Peyer's patch (tissue), 4 donors: ENCODE data around the gene ATG9A.

Experiments used
- POLR2A ChIP-seq, 2 donors: fragments of 450-650 bp; IDR thresholded peaks; one replicate each; pipeline ENCODE4 v1.5.1; 2017; ENCODE audit warnings: antibody characterized with exemption in 2 of 2, mild to moderate bottlenecking in 2 of 2, moderate library complexity in 2 of 2
- TF ChIP-seq, protein P1 (sequence below), 6 experiments: fragments of 450-650 bp in 4 of 6; fragments of 200-600 bp in 2 of 6; sonication (generic) in 1 of 6; IDR thresholded peaks; one replicate each; pipeline ENCODE4 v1.5.1; 2017 to 2019; ENCODE audit warnings: antibody characterized with exemption in 6 of 6, mild to moderate bottlenecking in 3 of 6, moderate library complexity in 1 of 6

DNA sequence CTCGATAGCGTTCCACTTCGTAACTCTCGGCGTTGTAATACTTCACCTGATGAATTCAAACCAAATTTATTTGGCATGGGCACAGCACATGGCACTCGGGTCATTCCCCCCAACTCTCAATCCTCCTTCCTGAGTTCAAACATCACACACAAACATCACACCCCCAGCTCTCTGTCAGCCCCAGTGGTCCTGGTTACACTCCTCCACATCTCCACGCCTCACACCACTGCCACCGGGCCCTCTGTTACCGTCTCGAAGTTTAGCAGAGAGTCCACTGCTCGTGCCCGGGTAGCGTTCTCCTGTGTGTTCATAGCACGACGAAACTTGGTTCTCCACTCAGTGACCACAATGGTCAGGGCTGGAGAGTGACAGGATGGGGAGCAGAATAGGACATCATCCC, 15.3 kb downstream of the ATG9A start:
- TF ChIP-seq, protein P1, sequence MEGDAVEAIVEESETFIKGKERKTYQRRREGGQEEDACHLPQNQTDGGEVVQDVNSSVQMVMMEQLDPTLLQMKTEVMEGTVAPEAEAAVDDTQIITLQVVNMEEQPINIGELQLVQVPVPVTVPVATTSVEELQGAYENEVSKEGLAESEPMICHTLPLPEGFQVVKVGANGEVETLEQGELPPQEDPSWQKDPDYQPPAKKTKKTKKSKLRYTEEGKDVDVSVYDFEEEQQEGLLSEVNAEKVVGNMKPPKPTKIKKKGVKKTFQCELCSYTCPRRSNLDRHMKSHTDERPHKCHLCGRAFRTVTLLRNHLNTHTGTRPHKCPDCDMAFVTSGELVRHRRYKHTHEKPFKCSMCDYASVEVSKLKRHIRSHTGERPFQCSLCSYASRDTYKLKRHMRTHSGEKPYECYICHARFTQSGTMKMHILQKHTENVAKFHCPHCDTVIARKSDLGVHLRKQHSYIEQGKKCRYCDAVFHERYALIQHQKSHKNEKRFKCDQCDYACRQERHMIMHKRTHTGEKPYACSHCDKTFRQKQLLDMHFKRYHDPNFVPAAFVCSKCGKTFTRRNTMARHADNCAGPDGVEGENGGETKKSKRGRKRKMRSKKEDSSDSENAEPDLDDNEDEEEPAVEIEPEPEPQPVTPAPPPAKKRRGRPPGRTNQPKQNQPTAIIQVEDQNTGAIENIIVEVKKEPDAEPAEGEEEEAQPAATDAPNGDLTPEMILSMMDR (IDR thresholded peaks at IDR 0.05): no peak
- TF ChIP-seq POLR2A (IDR thresholded peaks at IDR 0.05): no peak
